ENCODE measurements around the gene TOP1.

TOP1 gene

DNA sequence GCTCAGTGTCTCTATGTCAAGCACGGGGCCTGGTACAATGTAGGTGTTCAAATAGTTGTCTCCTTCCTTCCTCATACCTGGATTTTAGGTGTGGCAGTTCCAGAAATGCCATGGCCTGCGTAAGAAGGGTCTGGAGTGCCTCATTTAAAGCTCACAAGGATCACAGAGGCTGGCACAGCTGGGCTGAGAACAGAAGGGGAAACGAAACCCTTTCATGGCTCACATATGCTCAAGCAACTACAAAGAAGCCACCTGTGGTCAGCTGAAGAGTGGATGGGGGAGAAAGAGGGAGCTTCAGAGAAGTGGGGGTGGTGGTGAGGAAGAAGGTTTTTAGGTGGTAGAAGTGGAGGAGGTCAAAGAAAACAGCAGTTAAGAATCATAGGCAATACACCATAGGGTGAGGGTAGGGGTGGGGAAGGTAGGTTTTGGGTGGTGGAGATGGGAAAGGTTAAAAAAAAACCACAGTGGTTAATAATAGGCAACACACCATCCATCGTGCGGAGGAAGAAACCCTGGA is 17.0 kb upstream of the TOP1 start:
- DNase-seq, result no peak
- no peak for TF ChIP-seq POLR2A (IDR thresholded peaks at IDR 0.05; ENCODE audit: low read length)
- TF ChIP-seq GATA1 (IDR thresholded peaks at IDR 0.05; ENCODE audit: low read depth, low read length), result no peak

DNA sequence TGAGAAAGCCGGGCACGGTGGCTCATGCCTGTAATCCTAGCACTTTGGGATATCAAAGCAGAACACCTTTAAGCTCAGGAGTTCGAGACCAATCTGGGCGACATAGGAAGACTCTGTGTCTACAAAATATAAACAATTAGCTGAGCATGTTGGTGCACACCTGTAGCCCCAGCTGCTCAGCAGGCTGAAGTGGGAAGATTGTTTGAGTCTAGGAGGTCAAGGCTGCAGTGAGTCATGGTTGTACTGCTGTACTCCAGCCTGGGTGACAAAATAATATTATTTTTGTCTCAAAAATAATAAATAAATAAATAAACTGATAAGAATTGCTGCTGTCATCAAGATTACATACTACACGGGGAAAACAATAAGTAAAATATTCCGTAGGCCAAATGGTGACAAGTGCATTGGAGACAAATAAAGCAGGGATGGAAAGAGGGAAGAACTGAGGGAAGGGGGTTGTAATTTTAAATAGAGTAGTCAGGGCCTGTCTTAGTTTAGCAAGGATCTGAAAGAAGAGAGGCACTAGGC is 14.0 kb upstream of the TOP1 start:
- TF ChIP-seq GATA1 (IDR thresholded peaks at IDR 0.05; ENCODE audit: low read depth, low read length), result no peak
- no peak for DNase-seq

DNA sequence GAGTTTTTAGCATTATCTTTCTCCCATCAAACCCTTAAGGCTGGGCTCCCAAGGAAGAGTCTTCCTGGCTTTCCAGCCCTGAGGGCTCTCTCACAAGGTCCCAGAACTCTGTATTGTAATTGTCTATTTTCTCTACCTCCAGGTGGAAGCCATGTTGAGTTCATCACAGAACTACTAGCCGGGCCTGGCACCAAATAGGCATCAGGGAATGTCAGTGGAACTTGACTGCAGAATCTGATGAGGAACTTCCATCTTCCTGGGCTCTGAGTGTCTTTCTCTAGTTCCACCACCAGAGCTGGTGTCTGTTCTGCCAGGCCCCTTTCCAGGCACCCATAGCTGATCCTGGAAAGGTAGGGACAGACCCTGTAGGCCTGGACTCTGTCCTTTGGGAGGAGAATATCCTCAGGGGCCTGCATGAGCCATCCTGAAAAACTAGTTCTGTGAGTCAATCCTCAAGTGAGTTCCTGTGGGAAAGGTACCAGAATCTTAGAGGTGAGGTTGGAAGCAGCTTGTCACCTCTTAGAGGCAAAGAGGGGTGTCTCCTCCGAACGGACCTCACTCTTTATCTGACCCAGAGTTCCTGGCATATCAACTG is 11.1 kb upstream of the TOP1 start:
- TF ChIP-seq POLR2A (IDR thresholded peaks at IDR 0.05; ENCODE audit: low read length), result no peak
- TF ChIP-seq GATA1 (IDR thresholded peaks at IDR 0.05; ENCODE audit: low read depth, low read length), result no peak
- DNase-seq, result no peak

DNA sequence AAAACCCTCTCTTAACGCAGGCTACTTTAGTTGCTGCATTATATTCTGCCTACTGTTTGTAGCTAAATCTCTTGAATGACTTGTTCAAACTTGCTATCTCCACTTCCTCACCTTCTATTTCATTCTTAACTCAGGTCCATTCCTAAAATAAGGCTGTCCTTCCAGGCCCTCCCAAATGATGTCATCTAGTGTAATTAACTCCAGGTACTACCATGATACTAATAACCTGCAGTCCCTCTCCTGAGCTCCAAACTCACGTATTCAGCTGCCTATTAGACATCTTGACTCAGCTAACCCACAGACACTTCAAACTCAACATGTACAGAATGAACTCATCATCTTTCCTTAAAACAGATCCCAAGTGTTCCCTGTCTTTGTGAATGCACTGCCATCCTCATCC is 10.5 kb upstream of the TOP1 start:
- no peak for DNase-seq
- TF ChIP-seq GATA1 (IDR thresholded peaks at IDR 0.05; ENCODE audit: low read depth, low read length), result no peak
- no peak for TF ChIP-seq POLR2A (IDR thresholded peaks at IDR 0.05; ENCODE audit: low read length)

DNA sequence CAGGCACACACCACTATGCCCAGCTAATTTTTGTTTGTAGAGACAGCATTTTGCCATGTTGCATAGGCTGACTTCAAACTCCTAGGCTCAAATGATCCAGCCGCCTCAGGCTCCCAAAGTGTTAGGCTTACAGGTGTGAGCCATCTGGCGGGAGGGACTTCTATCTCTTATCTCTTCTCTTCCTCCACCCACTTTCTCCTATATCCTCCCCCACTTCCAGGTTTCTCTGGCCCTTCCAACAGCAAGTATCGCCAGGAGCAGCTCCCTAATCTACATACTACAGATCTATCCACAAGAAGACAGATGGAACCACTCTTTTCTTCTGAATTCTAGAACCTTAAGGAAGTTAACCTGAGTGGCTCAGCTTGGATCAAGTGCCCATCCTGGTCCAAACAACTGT is 5.1 kb upstream of the TOP1 start:
- no peak for DNase-seq
- TF ChIP-seq POLR2A (IDR thresholded peaks at IDR 0.05; ENCODE audit: low read length) (no peak), GATA1 (IDR thresholded peaks at IDR 0.05; ENCODE audit: low read depth, low read length) (no peak)

DNA sequence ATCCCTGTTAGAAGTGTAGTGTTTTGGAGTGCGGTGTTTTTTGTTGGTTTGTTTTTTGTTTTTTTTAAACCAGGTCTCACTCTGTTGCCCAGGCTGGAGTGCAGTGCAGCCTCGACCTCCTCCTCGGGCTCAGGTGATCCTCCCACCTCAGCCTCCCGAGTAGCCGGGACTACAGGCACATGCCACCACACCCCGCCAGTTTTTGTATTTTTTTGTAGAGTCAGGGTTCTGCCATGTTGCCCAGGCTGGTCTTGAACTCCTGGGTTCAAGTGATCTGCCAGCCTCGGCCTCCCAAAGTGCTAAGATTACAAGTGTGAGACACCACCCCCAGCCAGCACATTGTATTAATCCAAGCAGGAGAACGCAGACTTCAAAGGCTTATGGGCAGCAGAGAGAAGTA is 1.3 kb upstream of the TOP1 start:
- TF ChIP-seq GATA1 (IDR thresholded peaks at IDR 0.05; ENCODE audit: low read depth, low read length), result no peak
- no peak for TF ChIP-seq POLR2A (IDR thresholded peaks at IDR 0.05; ENCODE audit: low read length)
- no peak for DNase-seq

DNA sequence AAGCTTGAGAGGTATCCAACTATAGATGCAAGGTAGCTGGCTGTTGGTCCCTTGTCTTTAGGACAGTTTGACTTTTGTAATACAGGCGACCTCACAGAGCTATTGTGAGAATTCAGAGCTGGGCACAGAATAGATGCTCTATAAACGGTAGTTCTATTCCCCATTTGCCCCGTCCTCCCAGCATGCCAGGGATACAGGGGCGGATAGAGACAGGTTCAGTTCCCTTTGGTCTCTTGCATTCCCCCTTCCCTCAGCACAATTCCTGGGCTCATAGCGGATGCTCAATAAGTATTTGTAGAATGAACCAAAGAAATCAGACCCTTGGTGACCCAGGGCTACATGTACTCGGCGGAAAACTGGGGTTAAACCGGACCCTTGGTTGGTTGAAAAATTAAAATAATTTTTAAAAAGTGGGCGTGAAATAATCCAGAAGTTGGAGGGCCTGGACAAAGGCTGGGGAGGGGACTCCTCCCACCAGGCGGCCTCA is 707 bp upstream of the TOP1 start:
- no peak for DNase-seq
- TF ChIP-seq GATA1 (IDR thresholded peaks at IDR 0.05; ENCODE audit: low read depth, low read length), result no peak
- no peak for TF ChIP-seq POLR2A (IDR thresholded peaks at IDR 0.05; ENCODE audit: low read length)

DNA sequence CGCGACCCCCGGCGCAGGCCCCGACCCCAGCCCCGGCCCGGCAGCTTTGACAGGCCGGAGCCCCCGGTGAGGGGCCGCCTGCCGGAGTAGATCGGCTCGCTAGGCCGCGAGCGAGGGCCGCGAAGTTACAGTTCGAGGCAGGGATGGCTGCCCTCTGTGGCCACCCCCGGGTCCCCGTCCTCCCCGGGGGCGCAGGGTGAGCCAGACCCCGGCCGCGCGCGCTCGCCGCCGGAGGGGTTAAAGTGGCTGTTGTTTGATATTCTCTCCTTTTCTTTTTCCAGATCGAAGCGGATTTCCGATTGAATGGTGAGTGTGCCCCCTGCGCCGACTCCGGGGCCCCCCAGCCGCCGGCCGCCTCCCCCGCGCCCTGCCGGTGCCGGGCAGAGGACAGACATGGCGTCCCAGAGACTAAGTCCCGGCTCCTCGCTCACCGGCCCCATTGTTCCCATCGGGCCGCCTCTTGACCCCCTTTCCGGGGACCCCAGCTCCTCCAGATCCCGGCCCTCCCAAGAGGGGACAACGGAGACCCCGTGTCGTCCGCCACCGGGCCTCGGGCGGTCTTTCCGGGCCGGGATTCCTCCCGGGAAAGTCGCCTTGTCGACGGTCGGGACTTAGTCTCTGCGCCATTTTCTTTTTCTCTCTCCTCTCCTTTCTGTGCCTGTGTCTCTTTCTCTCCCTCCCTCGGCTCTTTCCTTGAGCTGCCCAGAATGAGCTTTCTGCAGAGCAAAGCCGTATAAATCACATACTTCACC is 704 bp downstream of the TOP1 start:
- peak; percentile 49 to 71 for DNase-seq
- TF ChIP-seq GATA1 (IDR thresholded peaks at IDR 0.05; ENCODE audit: low read depth, low read length) (no peak), POLR2A (IDR thresholded peaks at IDR 0.05; ENCODE audit: low read length) (no peak)

DNA sequence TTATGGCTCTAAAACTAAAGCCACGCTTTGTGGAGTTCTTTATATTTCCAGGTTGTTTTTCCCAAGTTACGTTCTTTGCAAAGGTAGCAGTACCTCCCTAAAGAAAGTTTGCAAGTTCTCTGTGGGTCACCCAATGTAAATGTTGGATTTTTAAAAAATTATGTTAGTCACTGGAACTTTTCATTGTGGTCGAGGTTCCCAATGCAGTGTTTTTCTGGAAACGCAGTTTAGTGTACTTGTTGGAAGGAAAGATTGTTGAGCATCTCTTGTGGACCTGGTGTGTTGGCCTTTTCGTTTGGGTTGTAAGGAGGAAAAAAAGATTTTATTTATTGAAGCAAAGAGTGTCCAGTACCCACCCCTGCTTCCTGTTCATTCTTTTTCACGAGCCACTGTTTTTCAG is 1.4 kb downstream of the TOP1 start:
- DNase-seq, result peak in 1 of 2 experiments; percentile 55
- TF ChIP-seq POLR2A (IDR thresholded peaks at IDR 0.05; ENCODE audit: low read length) (no peak), GATA1 (IDR thresholded peaks at IDR 0.05; ENCODE audit: low read depth, low read length) (no peak)

DNA sequence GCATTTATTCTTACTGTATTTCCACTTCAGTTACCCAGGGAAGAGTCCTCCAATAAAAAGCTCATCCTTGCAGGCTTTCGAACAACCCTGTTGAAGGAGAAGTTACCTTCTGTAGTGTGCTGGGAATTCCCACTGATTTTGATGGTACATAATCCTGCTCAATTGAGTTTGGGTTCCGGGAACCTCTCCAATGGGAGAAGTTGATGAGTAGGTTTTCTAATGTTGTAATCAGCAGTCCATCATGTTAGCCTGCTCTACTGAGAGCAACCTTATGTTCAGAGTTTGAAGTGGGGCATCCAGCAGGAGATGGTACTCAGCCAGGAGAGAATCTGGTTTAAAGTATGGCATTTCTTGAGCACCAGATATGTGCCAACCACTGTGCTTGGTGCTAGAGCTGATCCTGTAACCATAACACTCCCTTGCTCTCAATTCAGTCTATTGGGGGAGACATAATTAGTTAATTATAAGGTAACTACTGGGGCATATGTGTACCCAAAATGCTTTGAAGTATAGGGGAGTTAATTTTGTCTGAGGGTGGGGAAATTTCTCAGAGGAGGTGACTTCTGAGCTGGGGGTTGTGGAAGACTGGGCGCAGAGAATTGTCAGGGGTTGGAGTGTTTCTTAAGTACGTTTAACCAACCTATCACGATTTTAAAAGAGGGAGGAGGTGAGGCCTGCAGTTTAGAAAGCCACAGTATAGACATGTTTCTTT is 2.1 kb downstream of the TOP1 start:
- no peak for TF ChIP-seq GATA1 (IDR thresholded peaks at IDR 0.05; ENCODE audit: low read depth, low read length)
- TF ChIP-seq POLR2A (IDR thresholded peaks at IDR 0.05; ENCODE audit: low read length), result no peak
- peak; percentile 48 to 62 for DNase-seq

DNA sequence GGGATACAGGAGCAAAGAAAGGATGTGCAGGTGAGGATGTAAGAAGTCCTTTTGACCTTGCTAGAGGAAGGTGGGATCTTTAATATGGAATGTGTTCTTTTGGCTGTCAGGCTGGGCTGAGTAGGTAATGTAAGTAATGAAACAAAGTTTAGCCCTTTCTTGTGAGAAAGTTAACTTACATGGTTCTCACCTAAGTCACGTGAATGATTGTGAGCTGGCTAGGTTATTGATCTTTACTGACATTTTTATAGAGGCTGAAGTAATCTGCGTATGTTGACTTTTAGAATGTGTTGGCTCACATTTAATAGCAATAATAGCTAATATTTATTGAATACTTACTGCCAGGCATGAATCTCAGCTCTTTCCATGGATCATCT is 2.6 kb downstream of the TOP1 start:
- TF ChIP-seq POLR2A (IDR thresholded peaks at IDR 0.05; ENCODE audit: low read length) (no peak), GATA1 (IDR thresholded peaks at IDR 0.05; ENCODE audit: low read depth, low read length) (no peak)
- DNase-seq, result no peak

DNA sequence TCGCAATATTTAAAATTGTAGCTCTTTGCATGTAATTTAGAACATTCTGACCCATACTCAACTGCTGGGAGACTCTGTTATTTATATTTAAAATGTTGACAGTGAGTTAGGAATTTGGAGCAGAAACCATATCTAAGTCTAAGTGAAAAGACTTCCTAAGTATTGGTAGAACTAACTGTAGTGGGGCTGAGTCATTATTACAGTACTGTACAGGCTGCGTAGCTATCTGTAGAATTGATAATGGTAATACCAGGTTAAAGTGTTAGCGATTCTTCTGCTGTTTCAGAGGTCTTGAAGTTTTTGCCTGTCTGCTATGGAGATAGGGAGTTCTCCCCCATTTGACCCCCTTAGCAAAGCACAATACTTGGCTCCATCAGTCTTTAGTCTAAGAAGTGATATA is 3.6 kb downstream of the TOP1 start:
- DNase-seq, result peak; percentile 70 to 76
- TF ChIP-seq GATA1 (IDR thresholded peaks at IDR 0.05; ENCODE audit: low read depth, low read length) (no peak), POLR2A (IDR thresholded peaks at IDR 0.05; ENCODE audit: low read length) (no peak)

DNA sequence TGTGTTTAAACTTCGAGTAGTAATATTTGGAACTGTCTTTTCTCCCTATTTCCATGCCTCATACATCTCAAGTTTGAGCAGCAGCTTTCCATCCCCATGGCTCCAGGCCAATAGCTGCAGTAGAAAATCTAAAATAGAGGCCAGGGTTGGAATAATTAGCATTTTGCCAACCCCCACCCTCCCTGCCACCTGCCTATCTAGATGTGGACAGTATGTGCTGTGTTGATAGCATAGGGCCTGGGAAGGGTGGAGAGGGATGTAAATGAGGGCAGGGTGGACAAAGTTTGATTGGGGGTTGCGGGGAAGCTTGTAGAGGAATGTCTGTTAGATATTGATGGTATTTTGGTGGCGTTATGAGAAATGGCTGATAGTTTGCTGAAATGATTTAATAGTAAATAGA is 5.6 kb downstream of the TOP1 start:
- TF ChIP-seq GATA1 (IDR thresholded peaks at IDR 0.05; ENCODE audit: low read depth, low read length), result peak; percentile 86
- no peak for TF ChIP-seq POLR2A (IDR thresholded peaks at IDR 0.05; ENCODE audit: low read length)
- DNase-seq, result peak; percentile 94 to 97

DNA sequence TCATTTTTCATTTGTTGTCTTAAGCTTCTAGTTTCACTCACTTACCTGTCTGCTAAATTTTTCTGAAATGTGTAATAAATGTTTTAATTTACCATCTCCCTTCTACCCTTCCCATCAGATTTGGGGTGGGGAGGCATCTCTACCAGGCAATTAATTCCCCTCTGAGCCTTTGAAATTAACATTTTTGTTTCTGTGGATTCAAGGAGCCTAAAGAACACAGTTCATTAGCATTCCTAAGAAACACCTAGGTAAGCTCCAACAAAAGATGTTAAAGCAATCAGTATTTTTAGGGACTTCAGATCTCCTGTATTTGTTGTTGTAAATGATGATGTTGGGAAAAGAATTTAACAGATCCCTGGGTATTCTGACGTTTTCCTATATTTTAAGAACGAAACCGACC is 6.6 kb downstream of the TOP1 start:
- TF ChIP-seq POLR2A (IDR thresholded peaks at IDR 0.05; ENCODE audit: low read length) (no peak), GATA1 (IDR thresholded peaks at IDR 0.05; ENCODE audit: low read depth, low read length) (no peak)
- DNase-seq, result no peak
